SH-SY5Y (cell line): ENCODE data around the gene RAPGEF1.

Experiments
- GATA2 ChIP-seq: IDR thresholded peaks from 2 replicates; pipeline ENCODE4 v1.6.1; 2011; ENCODE audit warnings: mild to moderate bottlenecking, low read depth, low read length
- GATA3 ChIP-seq: IDR thresholded peaks from 2 replicates; pipeline ENCODE4 v1.6.1; 2011; ENCODE audit warnings: low read depth, mild to moderate bottlenecking, low read length, moderate library complexity

DNA sequence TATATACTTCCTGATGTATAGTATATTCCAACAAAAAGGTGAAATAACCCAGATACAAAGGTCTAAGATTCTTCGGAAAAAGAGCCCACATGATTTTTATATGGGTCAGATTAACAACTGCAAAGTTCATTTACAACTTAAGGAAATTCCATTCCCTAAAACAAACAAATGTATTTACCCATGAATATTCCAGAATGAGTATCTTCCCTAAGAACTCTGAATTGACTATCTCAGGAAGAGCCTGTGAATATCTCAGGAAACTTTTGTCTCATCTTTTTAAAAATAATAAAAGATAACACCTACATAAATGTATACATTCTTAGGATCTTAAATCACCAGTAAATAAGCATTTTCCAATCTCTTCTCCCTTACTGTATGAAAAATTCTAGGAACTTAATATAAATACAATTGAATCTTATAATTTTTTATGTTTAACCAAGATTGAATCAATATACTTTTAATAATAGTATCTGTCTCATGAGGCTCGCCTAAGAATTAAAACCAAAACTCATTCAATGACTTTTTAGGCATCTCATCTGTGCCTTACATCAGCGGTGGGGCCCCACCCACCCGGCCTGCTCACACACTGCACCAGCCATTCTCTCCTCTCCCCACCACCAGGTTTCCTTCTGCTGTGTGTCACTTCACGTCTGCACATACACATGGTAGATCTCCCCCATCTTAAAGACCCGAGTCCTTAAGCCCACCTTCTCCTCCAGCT lies 78.1 kb downstream of the RAPGEF1 start:
- TF ChIP-seq GATA3 (no peak), GATA2 (no peak)
